GM13977 (cell line): Measurements from ENCODE around the gene TEX22.

ENCODE experiments used
- DNase-seq: peaks from one replicate; pipeline ENCODE4 v3.0.0; 2012; ENCODE audit warnings: low spot score
- in situ Hi-C: fragments of 300-500 bp; cut with MboI; formaldehyde crosslinking; loops from one replicate; pipeline ENCODE4 v1.12.0; 2022; ENCODE audit warnings: low sequenced_read_pairs, low pct_unique_long_range_greater_than_20kb, mixed read lengths, inconsistent platforms; ENCODE audit not compliant: unreplicated experiment
- TF ChIP-seq, protein P1 (sequence below): IDR thresholded peaks from 2 replicates; pipeline ENCODE4 v1.5.1; 2012; ENCODE audit warnings: mild to moderate bottlenecking, control low read depth; ENCODE audit not compliant: insufficient read depth; ENCODE audit errors: extremely low read depth, missing control alignments

The TEX22 gene

DNA sequence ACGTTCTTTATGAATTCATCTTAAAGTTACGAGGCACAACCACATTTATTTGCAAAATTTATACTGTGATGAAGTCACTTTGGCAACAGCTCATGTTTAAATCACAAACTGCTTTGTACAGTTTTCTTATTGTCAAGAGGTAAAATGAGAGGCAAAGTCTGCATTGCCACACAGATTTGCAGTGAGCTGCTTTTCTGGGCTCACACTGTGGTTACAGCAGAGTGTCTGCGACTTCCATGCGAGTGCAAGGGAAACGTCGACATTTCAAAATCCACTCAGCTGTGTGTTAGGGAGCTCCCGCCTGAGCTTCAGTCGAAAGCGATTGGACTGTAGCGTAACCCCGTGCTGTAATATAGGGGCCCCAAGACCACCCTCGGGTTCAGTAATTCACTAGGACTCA lies 34.3 kb downstream of the TEX22 start:
- in situ Hi-C loops = no loop called here
- TF ChIP-seq, protein P1, sequence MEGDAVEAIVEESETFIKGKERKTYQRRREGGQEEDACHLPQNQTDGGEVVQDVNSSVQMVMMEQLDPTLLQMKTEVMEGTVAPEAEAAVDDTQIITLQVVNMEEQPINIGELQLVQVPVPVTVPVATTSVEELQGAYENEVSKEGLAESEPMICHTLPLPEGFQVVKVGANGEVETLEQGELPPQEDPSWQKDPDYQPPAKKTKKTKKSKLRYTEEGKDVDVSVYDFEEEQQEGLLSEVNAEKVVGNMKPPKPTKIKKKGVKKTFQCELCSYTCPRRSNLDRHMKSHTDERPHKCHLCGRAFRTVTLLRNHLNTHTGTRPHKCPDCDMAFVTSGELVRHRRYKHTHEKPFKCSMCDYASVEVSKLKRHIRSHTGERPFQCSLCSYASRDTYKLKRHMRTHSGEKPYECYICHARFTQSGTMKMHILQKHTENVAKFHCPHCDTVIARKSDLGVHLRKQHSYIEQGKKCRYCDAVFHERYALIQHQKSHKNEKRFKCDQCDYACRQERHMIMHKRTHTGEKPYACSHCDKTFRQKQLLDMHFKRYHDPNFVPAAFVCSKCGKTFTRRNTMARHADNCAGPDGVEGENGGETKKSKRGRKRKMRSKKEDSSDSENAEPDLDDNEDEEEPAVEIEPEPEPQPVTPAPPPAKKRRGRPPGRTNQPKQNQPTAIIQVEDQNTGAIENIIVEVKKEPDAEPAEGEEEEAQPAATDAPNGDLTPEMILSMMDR = no peak
- no peak for DNase-seq

DNA sequence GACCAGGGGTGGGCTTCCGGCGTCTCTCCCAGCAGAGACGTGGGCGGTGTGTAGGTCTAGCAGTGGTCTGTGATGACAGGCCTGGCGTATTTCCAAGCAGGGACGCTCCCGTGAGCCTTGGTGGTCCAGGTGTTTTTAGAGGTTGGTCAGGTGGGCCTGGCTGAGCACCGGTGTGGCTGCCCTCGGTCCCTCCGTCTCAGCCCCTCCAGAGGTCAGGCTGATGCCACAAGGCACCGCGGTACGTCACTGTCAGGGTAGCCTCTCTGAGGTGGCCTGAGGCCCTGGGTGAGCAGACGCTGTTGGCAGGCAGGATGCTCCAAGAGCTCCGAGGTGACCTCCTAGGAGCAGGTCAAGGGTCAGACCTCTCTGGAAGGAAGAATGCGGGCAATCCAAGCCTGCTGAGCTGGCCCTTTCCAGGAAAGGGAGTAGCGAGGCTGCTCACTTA lies 34.8 kb downstream of the TEX22 start:
- DNase-seq = no peak
- TF ChIP-seq, protein P1 = no peak
- in situ Hi-C loops = no loop called here

DNA sequence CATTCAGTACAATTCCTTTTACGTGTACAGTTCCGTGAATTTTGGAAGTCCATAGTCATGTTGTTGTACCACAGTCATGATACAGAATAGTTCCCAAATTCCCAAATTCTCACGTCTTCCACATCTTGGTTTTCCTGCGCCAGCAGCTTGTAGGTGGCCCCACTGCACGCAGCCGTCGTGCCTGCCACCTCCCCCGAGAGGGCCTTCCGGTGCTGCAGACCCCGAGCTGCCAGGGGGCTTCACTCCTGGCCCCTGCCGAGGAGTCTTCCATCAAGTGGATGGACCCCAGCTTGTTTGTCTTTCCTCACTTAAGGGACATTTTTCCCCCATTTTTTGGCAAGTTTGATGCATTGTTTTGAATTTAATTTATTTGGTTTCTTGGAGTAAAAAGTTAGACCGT lies 38.1 kb downstream of the TEX22 start:
- DNase-seq = no peak
- TF ChIP-seq, protein P1 = no peak
- in situ Hi-C loops = no loop called here

DNA sequence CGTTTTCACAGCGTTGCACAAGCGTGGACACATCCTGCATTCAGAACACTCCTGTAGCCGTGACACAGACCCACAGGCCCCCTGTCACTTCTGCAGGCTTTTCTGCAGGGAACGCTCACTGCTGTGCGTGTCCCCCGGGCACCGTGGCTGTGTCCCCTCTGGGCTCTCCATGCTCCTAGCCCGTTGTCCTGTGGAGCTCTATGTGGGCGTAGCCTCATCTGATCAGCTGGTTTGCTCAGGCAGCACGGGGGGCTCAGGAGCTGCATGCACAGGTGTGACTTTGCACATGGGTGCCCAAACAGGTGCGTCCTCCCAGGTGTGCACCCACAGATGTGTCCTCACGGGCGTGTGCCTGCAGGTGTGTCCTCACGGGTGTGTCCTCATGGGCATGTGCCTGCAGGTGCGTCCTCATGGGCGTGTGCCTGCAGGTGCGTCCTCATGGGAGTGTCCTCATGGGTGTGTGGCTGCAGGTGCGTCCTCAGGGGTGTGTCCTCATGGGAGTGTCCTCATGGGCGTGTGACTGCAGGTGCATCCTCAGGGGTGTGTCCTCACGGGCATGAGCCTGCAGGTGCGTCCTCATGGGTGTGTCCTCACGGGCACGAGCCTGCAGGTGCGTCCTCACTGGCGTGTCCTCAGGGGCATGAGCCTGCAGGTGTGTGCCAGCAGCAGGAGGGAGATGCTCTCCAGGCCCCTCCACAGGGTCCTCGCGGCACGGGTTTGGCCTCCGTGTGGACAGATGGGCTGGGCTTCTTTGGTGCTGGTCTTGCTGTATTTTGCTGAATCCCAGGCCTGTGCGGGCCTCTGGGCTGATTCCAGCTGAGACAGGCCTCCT lies 38.8 kb downstream of the TEX22 start:
- TF ChIP-seq, protein P1 = no peak
- in situ Hi-C loops = no loop called here
- no peak for DNase-seq

DNA sequence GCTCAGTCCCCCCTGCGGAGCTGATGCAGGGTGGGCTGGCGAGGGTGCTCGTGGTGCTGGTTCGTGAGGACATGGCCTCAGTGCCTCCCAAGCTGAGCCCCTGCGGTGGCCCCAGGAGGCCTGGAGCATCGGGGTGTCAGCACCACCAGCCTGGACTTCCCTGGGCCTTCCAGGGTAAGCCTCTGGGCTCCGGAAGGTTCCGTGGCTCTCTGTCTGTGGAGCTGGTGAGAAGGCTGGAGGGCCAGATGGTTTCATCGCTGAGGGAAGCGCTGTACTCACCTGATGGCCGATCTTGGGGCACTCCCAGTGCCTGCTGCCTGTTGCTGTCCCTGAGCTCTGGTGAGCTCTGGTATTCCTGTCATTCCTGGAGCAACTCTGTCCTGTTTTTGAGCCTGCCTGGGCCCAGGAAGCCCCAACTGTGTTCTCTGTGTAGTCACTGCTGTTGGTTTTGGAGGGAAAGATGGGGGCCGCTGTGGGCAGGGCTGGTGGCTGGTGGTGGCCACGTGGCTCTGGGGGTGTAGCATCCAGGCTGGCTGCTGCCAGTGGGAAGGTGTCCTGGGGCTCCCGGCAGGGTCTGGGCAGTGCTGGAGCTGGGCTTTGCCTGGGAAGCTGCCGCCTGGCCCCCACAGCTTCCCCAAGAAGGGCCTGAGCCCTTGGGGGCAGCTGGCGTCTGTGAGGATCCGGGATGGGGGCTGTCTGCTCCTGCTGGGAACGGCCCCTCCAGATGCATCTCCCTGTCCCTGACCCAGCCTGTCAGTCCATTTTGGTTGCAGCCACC lies 39.6 kb downstream of the TEX22 start:
- no peak for DNase-seq
- in situ Hi-C loops = no loop called here

DNA sequence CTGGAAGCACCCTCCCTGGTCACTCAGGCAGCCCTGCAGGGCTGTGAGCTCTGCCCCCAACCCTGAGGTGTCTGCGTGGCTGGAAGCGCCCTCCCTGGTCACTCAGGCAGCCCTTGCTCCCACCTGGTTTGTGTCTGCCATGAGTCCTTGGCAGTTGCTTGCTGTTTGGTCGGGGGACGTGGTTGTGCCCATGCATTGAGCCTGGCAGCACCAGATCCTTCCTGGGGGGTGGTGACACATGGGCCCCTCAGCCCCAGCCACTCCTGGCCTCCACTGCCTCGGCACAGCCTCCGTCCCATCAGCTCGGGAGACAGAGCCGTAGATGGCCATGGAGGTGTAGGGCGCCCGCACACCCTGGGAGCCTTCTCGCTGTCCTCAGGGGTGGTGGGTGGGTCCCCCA lies 40.8 kb downstream of the TEX22 start:
- DNase-seq = no peak
- TF ChIP-seq, protein P1 = no peak
- in situ Hi-C loops = no loop called here

More for the DNA sequence above, 39.6 kb downstream of the TEX22 start:
- TF ChIP-seq, protein P1 = no peak
